Measurements from ENCODE around the gene SYNPO2. TPM values are rescaled to one million over a fixed set of nuclear protein-coding genes. Genes with fewer than 3 reads are reported as not detected.

SYNPO2 gene
- polyA plus RNA-seq, 1 donor (not counting 4 experiments of a cell fraction or from before 2014, with no cell fraction given) = 0.34 TPM

DNA sequence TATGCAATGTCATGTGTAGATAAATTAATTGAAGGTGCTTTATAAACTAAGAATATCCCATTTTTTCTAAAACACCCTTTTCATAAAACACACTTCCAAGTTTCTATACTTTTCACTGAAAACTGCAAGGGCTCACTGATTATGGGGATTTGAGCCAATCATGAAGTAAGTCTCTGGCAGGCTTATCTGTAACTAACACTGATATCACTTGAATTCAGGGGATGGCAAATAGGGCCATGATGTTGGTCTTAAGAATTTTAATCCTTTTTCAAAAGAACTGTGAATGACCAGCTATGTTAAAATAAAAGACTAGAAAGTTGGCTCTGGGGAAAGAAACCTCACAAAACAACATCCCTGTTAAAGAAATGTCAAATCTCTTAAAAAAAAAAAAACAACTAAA, 39.8 kb upstream of the SYNPO2 start:
- H3K27me3 ChIP-seq (ENCODE audit: control insufficient read depth, extremely low read depth, insufficient read depth, low read length) = no peaks in the 10 kb centered on the region
- H3K4me2 ChIP-seq (ENCODE audit: control insufficient read depth, extremely low read depth, insufficient read depth, low read depth, low read length) = no peak overlapping the region
- H4K20me1 ChIP-seq (ENCODE audit: control insufficient read depth, extremely low read depth, insufficient read depth, low read length) = no peaks in the 10 kb centered on the region
- no peaks in the 10 kb centered on the region for H3K9me3 ChIP-seq (ENCODE audit: control insufficient read depth, low read depth, low read length)
- no peak overlapping the region for H3K9ac ChIP-seq (ENCODE audit: control insufficient read depth, extremely low read depth, insufficient read depth, low read length)
- dilution Hi-C loops (cut with MboI; ENCODE audit: extremely low pct_ligation_motif_present, low sequenced_read_pairs) = no loop called here
- H3K4me1 ChIP-seq (ENCODE audit: control insufficient read depth, extremely low read depth, insufficient read depth, low read length) = peaks cover 3% of the 10 kb centered on the region
- H3K27ac ChIP-seq (ENCODE audit: control insufficient read depth, insufficient read depth, low read length) = no peak overlapping the region
- H3K4me3 ChIP-seq (ENCODE audit: control insufficient read depth in 2 of 3, extremely low read depth in 1 of 3, insufficient read depth in 2 of 3, low read depth in 1 of 3, low read length in 3 of 3) = no peak overlapping the region
- no peaks in the 10 kb centered on the region for H3K79me2 ChIP-seq (ENCODE audit: control insufficient read depth, insufficient read depth, low read length)
- FAIRE-seq = no peak
- no peak for DNase-seq (ENCODE audit: low read depth, low spot score)
- no peak overlapping the region for H2AFZ ChIP-seq (ENCODE audit: control insufficient read depth, low read length)
- H3K36me3 ChIP-seq (ENCODE audit: control insufficient read depth in 2 of 2, extremely low read depth in 1 of 2, insufficient read depth in 2 of 2, low read length in 2 of 2) = no peaks in the 10 kb centered on the region
- H3K9me1 ChIP-seq (ENCODE audit: control insufficient read depth, extremely low read depth, insufficient read depth, low read length) = no peaks in the 10 kb centered on the region
- TF ChIP-seq EZH2 (IDR thresholded peaks at IDR 0.05; ENCODE audit: low read length) = no peak
- TF ChIP-seq, protein P1, sequence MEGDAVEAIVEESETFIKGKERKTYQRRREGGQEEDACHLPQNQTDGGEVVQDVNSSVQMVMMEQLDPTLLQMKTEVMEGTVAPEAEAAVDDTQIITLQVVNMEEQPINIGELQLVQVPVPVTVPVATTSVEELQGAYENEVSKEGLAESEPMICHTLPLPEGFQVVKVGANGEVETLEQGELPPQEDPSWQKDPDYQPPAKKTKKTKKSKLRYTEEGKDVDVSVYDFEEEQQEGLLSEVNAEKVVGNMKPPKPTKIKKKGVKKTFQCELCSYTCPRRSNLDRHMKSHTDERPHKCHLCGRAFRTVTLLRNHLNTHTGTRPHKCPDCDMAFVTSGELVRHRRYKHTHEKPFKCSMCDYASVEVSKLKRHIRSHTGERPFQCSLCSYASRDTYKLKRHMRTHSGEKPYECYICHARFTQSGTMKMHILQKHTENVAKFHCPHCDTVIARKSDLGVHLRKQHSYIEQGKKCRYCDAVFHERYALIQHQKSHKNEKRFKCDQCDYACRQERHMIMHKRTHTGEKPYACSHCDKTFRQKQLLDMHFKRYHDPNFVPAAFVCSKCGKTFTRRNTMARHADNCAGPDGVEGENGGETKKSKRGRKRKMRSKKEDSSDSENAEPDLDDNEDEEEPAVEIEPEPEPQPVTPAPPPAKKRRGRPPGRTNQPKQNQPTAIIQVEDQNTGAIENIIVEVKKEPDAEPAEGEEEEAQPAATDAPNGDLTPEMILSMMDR (optimal IDR thresholded peaks at IDR 0.05 in 1 of 3, IDR thresholded peaks at IDR 0.05 in 1 of 3, conservative IDR thresholded peaks at IDR 0.05 in 1 of 3; ENCODE audit: extremely low read depth in 1 of 3, insufficient read depth in 2 of 3, low read length in 3 of 3) = no peak

DNA sequence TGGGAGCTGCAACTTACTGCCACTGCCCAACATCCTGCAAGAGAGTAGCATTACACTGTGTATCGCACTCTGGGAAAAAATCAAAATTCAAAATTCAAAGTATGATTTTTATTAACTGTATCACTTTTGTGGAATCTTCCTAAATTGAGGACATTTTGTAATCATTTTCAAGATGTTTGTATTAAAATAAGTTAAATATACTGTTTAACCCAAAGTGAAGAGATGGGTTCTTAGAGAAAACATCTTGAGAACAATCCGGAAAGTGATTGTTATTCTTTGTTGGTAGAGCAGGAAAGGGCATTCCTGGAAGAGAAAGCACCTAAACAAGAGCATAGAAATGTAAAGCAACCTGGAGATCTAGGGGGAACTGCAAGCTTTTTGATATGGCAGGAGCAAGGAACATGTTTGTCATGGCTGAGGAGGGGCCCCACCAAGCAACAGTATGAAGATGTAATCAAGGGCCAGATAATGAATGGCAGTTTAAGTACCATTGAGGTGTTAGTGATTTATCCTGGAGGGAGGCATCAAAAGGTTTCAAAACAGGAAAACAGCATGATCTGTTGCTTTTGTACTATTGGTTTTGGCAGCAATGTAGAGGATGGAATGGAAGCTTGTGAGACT, 38.7 kb upstream of the SYNPO2 start:
- FAIRE-seq (peak; percentile 23), DNase-seq (ENCODE audit: low read depth, low spot score) (no peak)
- H3K4me1 ChIP-seq (ENCODE audit: control insufficient read depth, extremely low read depth, insufficient read depth, low read length) = peaks cover 3% of the 10 kb centered on the region
- H3K36me3 ChIP-seq (ENCODE audit: control insufficient read depth in 2 of 2, extremely low read depth in 1 of 2, insufficient read depth in 2 of 2, low read length in 2 of 2) = no peaks in the 10 kb centered on the region
- no peaks in the 10 kb centered on the region for H3K79me2 ChIP-seq (ENCODE audit: control insufficient read depth, insufficient read depth, low read length)
- H3K4me3 ChIP-seq (ENCODE audit: control insufficient read depth in 2 of 3, extremely low read depth in 1 of 3, insufficient read depth in 2 of 3, low read depth in 1 of 3, low read length in 3 of 3) = peak overlapping the region; percentile 41 to 67 (median 67)
- no peaks in the 10 kb centered on the region for H3K27me3 ChIP-seq (ENCODE audit: control insufficient read depth, extremely low read depth, insufficient read depth, low read length)
- H3K27ac ChIP-seq (ENCODE audit: control insufficient read depth, insufficient read depth, low read length) = no peak overlapping the region
- no peaks in the 10 kb centered on the region for H4K20me1 ChIP-seq (ENCODE audit: control insufficient read depth, extremely low read depth, insufficient read depth, low read length)
- no peak overlapping the region for H3K9ac ChIP-seq (ENCODE audit: control insufficient read depth, extremely low read depth, insufficient read depth, low read length)
- TF ChIP-seq, protein P1 (optimal IDR thresholded peaks at IDR 0.05 in 1 of 3, IDR thresholded peaks at IDR 0.05 in 1 of 3, conservative IDR thresholded peaks at IDR 0.05 in 1 of 3; ENCODE audit: extremely low read depth in 1 of 3, insufficient read depth in 2 of 3, low read length in 3 of 3) = no peak
- H3K9me3 ChIP-seq (ENCODE audit: control insufficient read depth, low read depth, low read length) = no peaks in the 10 kb centered on the region
- no peaks in the 10 kb centered on the region for H3K9me1 ChIP-seq (ENCODE audit: control insufficient read depth, extremely low read depth, insufficient read depth, low read length)
- H2AFZ ChIP-seq (ENCODE audit: control insufficient read depth, low read length) = peak overlapping the region; percentile 82
- dilution Hi-C loops (cut with MboI; ENCODE audit: extremely low pct_ligation_motif_present, low sequenced_read_pairs) = no loop called here
- H3K4me2 ChIP-seq (ENCODE audit: control insufficient read depth, extremely low read depth, insufficient read depth, low read depth, low read length) = peak overlapping the region; percentile 78
